RWPE2 (cell line): ENCODE data around the gene AUNIP.

ENCODE experiments used
- ATAC-seq: fragments of 200-7000 bp; cut with Tn5 transposase; 3 replicates; pipeline ENCODE4 v1.9.1; 2021; ENCODE audit warnings: low read depth
- DNase-seq: peaks from one replicate; pipeline ENCODE4 v3.0.0-alpha.2; 2020; ENCODE audit warnings: low spot score
- H3K27ac ChIP-seq: fragments of 450-650 bp; 2 replicates; pipeline ENCODE4 v1.5.1; 2017; ENCODE audit warnings: mild to moderate bottlenecking; ENCODE audit not compliant: poor library complexity, severe bottlenecking
- H3K27me3 ChIP-seq: fragments of 250-450 bp; sonication (Bioruptor Pico); 2 replicates; pipeline ENCODE4 v1.5.1; 2021; ENCODE audit warnings: mild to moderate bottlenecking, moderate library complexity; ENCODE audit not compliant: insufficient read depth, poor library complexity, severe bottlenecking
- H3K36me3 ChIP-seq: fragments of 250-450 bp; sonication (Bioruptor Pico); 2 replicates; pipeline ENCODE4 v1.5.1; 2020; ENCODE audit warnings: low read depth, mild to moderate bottlenecking, moderate library complexity
- H3K4me1 ChIP-seq: fragments of 250-450 bp; sonication (Bioruptor Pico); 2 replicates; pipeline ENCODE4 v1.5.1; 2021; ENCODE audit warnings: mild to moderate bottlenecking, moderate library complexity; ENCODE audit not compliant: insufficient read depth, poor library complexity, severe bottlenecking
- H3K4me3 ChIP-seq: fragments of 250-450 bp; sonication (Bioruptor Pico); 2 replicates; pipeline ENCODE4 v1.5.1; 2021; ENCODE audit warnings: mild to moderate bottlenecking, moderate library complexity; ENCODE audit not compliant: severe bottlenecking
- H3K9me3 ChIP-seq: fragments of 250-450 bp; sonication (Bioruptor Pico); 2 replicates; pipeline ENCODE4 v1.5.1; 2021; ENCODE audit warnings: mild to moderate bottlenecking, moderate library complexity; ENCODE audit not compliant: severe bottlenecking
- CTCF ChIP-seq: fragments of 450-650 bp; IDR thresholded peaks from one replicate; pipeline ENCODE4 v1.5.1; 2017; ENCODE audit warnings: mild to moderate bottlenecking, moderate library complexity; ENCODE audit not compliant: poor library complexity, severe bottlenecking

AUNIP gene

GRCh38 chr1:25833158-25833557 is 26.1 kb downstream of the AUNIP start:
- Histone ChIP-seq H3K36me3 (peaks cover 95% of the 10 kb centered on the region), H3K4me1 (no peaks in the 10 kb centered on the region), H3K9me3 (no peaks in the 10 kb centered on the region), H3K4me3 (no peak overlapping the region), H3K27me3 (no peaks in the 10 kb centered on the region), H3K27ac (no peak overlapping the region)
- no peak for TF ChIP-seq CTCF
- DNase-seq: no peak
- ATAC-seq: no peak

GRCh38 chr1:25832336-25833037 is 26.8 kb downstream of the AUNIP start:
- ATAC-seq (0 out of 3 replicates have a peak, but pooled peaks have one; percentile 52), DNase-seq (no peak)
- TF ChIP-seq CTCF: no peak
- Histone ChIP-seq H3K9me3 (no peaks in the 10 kb centered on the region), H3K27me3 (no peaks in the 10 kb centered on the region), H3K36me3 (peaks cover 100% of the 10 kb centered on the region), H3K4me1 (no peaks in the 10 kb centered on the region), H3K4me3 (no peak overlapping the region), H3K27ac (no peak overlapping the region)

GRCh38 chr1:25831569-25832196 is 27.6 kb downstream of the AUNIP start:
- Histone ChIP-seq H3K4me1 (no peaks in the 10 kb centered on the region), H3K27ac (no peak overlapping the region), H3K4me3 (no peak overlapping the region), H3K9me3 (no peaks in the 10 kb centered on the region), H3K27me3 (no peaks in the 10 kb centered on the region), H3K36me3 (peaks cover 100% of the 10 kb centered on the region)
- DNase-seq (no peak), ATAC-seq (no peak)
- no peak for TF ChIP-seq CTCF

- no peak overlapping the region for H3K27ac ChIP-seq
- ATAC-seq: no peak
- DNase-seq: no peak
- TF ChIP-seq CTCF: no peak
- no peak overlapping the region for H3K4me3 ChIP-seq
- peaks cover 85% of the 10 kb centered on the region for H3K36me3 ChIP-seq
- H3K9me3 ChIP-seq: no peaks in the 10 kb centered on the region
- no peaks in the 10 kb centered on the region for H3K27me3 ChIP-seq
- no peaks in the 10 kb centered on the region for H3K4me1 ChIP-seq
These were observed 30.2 kb downstream of the AUNIP start for GRCh38 chr1:25829046-25829445.

- Histone ChIP-seq H3K36me3 (peaks cover 81% of the 10 kb centered on the region), H3K4me1 (no peaks in the 10 kb centered on the region), H3K9me3 (no peaks in the 10 kb centered on the region), H3K27ac (no peak overlapping the region), H3K4me3 (no peak overlapping the region), H3K27me3 (no peaks in the 10 kb centered on the region)
- DNase-seq (no peak), ATAC-seq (no peak)
- no peak for TF ChIP-seq CTCF
These were observed 30.8 kb downstream of the AUNIP start for GRCh38 chr1:25828491-25828890.
